GM19468 (cell line): ENCODE measurements around the gene KIT.
"Not testable (repeated sequence)": the region's sequence is repeated elsewhere in the genome, so short reads cannot be mapped to it uniquely, and the experiment has no call there.

Source experiments
- ATAC-seq: cut with Tn5 transposase; IDR thresholded peaks from one replicate; pipeline ENCODE4 v1.9.1; 2021; ENCODE audit warnings: mild to moderate bottlenecking, moderate library complexity, moderate number of reproducible peaks; ENCODE audit not compliant: unreplicated experiment; ENCODE audit errors: extremely low read depth

KIT gene

DNA sequence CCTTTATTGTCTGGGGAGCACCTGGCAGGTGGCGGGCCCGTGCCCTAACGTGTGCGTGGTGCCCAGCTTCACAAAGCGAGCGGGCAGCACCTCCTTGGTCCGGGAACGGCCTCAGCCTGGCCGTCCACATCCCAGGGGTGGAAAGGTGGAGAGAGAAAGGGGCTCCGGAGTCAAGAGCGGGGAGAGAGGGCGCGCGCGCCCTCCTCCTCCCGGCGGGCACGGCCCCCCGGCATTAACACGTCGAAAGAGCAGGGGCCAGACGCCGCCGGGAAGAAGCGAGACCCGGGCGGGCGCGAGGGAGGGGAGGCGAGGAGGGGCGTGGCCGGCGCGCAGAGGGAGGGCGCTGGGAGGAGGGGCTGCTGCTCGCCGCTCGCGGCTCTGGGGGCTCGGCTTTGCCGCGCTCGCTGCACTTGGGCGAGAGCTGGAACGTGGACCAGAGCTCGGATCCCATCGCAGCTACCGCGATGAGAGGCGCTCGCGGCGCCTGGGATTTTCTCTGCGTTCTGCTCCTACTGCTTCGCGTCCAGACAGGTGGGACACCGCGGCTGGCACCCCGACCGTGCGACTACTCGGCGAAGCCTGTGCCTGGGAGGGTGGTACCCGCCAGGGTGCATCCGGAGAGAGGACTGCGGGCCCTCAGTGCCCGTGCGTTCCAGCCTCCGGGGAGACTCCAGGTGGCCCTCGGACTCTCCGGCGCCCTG lies at the start of gene KIT:
Gene KIT (plus strand): TSS at position 407 of the 701 bp plus-strand sequence. CDS start 58 bp downstream, at position 465.
- no peak for ATAC-seq

DNA sequence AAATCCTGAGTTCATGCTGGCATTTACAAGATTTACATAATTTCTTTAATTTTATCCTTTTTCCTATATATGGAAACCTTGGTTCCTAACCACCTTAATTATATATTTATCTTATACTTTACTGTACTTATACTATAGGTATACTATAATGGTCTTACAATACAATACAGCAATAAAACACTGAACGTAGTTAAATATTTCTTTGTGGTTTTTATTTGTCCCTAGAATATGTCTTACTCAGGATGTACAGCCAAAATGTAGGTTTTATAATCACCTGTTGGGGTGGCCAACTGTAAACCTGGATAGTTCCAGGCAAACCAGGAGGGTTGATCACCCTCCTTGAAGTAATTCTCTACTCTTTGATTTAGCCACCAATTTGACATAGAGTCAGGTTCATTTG lies 48.4 kb upstream of the KIT start:
- ATAC-seq = no peak

DNA sequence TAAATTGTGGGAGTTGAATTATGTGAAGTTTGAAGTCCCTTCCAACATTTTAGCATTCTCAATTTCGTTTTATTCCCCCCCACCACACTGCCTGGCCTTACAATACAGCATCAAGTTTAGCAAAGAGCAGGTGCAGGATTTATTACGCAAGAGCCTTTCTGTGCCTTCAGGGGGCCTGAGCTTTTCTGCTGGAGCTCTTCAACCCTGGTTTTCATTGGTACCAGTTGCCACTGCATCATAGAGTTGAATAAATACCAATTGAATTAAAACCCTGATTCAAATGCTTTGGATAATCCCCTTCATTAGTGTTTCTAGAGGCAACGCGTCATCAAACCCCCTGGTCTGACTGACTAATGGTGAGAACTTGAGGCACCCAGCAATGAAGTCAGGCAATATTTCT lies 43.6 kb upstream of the KIT start:
- no peak for ATAC-seq

DNA sequence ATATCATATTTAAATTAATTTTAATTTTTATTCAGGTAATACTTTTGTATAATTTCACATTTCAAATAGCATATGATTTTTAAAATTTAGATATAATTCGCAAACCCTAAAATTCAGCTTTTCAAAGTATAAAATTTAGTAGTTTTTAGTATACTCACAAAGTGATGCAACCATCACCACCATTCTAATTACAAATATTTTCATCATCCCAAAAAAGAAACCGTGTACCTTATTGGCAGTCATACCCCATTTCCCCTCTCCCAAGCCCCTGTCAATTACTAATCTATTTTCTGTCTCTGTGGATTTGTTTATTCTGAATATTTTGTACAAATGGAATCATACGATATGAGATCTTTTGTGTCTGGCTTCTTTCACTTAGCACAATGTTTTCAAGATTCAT lies 37.0 kb upstream of the KIT start:
- ATAC-seq = no peak

DNA sequence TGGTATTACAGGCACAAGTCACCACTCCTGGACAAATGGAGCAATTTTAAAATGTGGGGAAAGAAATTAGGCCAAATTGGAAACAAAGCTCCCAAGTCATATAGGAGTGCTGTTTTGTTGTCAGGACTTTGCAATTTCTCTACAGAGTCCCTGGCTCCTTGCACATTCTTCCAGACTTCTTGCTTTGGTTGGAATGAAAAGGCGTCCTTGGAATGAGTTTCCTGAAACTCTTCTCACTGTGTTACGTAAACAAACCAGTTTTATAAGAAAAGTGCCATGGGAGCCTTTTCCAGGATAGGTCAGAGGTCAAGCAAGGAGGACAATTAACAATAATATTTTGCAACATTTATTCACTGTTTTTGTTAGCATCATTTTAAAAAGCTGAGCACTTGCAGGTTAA lies 32.4 kb upstream of the KIT start:
- no peak for ATAC-seq

DNA sequence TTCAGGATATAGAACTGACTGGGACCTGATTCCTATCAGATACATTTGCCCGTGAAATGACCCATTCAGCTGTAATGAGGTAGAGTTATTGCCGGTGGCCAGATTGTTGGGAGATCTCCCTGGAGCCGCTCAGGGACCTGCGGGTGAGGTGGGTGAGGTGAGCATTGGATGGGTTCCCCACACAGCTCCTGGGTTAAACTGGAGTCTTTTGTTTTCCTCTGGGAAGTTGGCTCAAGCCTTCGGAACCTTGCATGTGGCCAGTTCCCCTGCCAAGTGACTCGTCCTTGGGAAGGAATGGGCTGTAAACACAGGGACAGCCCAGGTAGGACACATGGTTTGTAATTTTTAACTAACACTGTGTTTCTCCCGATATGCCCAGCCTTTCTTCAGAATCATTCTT lies 31.6 kb upstream of the KIT start:
- ATAC-seq = no peak

DNA sequence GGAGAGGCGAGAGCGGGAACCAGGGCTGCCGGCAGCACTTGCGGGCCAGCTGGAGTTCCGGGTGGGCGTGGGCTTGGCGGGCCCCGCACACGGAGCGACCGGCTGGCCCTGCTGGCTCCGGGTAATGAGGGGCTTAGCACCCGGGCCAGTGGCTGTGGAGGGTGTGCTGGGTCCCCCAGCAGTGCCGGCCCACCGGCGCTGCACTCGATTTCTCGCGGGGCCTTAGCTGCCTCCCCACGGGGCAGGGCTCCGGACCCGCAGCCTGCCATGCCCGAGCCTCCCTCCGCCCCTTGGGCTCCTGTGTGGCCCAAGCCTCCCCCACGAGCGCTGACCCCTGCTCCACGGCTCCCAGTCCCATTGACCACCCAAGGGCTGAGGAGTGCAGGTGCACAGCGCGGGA lies 25.2 kb upstream of the KIT start:
- ATAC-seq = no peak

DNA sequence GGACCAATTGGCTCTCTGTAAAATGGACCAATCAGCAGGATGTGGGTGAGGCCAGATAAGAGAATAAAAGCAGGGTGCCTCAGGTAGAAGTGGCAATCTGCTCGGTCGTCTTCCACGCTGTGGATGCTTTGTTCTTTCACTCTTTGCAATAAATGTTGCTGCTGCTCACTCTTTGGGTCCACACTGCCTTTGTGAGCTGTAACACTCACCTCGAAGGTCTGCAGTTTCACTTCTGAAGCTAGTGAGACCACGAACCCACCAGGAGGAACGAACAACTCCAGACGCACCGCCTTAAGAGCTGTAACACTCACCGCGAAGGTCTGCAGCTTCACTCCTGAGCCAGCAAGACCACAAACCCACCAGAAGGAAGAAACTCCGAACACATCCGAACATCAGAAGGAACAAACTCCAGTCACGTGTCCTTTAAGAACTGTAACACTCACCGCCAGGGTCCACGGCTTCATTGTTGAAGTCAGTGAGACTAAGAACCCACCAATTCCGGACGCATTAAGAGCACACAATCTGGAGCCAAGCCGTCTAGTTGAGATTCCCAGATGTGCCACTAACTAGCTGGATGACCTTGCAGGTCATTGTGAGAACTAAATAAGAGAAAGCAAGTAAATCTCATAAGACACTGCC lies 24.5 kb upstream of the KIT start:
- not testable (repeated sequence) for ATAC-seq

DNA sequence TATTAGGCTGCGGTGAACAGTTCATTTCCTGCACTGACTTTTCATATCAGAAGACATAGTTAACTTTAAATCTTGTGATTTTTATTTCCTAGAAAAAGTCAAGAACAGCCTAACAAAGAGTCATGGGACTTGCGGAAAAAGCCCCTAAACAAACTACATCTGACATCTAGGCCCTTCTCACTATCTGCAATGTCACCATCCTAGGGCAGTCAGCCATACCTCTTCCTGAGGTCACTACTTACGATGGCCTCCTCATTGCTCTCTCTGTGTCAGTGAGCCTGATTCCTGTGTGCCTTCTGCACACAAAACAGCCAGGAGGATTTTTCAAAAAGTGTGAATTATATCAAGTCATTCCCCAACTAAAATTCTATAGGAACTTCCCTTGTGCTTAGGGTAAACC lies 22.4 kb upstream of the KIT start:
- no peak for ATAC-seq

DNA sequence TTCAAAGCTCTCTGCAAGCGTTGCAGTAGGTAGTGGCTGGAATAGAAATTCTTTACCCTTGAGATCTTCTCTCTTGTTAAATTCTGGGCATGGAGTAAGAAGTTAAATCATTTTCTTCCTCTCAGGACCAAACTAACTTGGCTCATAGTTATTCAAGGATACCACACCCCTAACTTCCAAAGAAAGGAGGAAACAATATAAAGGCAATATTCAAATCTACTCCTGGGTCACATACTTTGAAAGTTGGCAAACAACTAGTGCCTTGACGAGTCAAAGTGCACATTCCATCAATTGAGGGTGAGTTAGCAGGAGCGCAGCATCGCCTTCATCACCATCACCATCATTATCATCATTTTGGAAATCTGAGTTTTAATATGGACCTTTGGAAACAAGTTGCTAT lies 20.4 kb upstream of the KIT start:
- no peak for ATAC-seq

DNA sequence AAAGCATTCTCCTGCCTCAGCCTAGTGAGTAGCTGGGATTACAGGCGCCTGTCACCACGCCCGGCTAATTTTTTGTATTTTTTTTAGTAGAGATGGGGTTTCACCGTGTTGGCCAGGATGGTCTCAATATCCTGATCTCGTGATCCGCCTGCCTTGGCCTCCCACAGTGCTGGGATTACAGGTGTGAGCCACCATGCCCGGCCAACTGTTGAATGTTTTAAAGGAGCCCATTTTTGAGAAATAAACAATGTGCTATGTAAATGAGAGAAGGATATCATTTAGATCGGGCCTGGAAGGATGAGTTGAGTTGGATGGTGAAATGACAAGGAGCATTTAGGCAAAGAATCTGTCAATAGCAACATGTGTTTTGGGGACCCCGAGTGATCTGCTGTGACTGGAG lies 16.7 kb upstream of the KIT start:
- not testable (repeated sequence) for ATAC-seq

DNA sequence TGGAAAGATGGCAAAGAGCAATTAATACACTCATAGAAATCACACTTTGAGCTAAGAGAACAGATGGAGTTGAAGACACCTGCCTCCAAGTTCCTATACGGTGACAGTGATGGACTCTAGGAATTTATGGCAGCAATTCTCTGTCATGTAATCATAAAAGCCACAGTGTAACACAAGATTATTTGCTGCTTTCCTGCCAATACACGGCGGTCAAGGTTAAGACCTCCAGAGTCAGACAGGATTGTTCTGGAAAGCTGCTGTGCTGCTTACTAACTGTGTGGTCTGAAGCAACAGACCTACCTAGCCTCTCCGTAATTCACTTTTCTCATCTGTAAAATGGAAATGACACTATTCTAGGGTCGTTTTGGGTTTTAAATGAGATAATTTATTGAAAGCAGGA lies 14.6 kb upstream of the KIT start:
- ATAC-seq = no peak

DNA sequence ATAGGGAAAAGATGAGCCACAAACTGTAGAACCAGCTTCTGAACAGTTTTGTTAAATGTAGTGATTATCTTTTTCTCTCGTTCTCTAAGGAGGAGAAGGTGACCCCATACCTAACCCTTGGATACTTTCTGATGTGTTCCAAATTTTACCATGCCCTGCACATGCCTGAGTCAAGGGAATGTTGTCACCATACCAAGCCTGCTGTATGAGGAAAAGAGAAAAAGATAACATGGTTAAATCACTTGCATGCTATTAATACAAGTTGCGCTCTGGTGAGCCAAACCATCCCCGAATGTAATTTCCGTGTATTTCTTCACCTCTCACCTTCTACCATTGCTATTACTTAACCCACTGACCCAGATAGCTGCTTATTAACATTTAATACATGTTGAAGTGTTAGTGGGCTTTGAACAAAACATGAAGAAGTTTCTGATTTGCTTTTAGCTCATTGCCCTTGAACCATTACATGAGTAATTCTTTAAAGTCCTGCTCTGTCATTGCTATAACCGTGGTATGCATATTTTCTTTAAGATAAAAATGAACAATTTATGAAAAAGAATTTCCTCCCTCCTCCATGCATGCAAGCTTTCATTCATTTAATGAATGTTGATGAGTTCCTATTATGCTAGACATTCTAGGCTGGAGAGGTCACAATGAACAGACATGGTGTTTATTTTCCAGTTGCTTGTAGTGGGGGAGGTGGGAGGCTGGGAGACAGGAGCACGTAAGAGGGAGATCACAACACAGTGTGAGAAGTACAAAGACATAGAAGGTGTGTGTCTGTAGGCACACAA lies 13.6 kb upstream of the KIT start:
- ATAC-seq = no peak

DNA sequence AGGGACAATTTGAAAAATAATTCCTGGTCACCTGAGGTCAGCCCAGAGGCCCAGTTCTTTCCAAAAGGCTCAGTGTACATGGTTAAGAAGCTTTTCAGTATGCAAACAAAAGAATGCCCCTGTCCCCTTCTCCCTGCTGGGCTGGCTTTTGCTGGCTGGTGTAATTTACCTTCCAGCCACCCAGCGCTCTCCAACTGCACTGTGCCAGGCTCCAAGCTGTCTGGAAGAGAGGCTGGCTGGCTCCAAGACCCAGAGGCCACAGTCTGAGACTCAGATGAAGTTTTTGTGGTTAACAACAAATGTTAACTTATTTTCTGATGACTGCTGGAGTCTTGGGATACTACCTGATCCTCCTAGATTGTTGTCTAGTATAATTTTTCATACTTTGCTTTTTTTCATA lies 11.9 kb upstream of the KIT start:
- no peak for ATAC-seq

DNA sequence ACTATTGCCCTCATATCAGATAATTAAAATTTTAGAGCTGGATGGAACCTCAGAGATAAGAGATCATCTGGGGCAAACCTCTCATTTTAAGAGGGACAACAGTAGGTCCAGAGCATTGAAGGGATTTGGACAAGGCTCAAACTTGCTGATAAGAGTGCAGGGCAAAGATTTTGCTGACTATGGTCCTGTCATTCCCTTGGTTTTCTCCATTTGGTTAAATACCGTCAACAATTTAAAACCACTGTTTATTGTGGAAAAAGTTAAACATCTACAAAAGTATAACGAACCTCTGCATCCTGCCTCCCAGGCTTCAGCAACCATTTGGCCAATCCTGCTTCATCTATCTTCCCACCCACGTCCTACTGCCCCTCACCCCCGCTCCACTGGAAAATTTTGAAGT lies 10.7 kb upstream of the KIT start:
- no peak for ATAC-seq

DNA sequence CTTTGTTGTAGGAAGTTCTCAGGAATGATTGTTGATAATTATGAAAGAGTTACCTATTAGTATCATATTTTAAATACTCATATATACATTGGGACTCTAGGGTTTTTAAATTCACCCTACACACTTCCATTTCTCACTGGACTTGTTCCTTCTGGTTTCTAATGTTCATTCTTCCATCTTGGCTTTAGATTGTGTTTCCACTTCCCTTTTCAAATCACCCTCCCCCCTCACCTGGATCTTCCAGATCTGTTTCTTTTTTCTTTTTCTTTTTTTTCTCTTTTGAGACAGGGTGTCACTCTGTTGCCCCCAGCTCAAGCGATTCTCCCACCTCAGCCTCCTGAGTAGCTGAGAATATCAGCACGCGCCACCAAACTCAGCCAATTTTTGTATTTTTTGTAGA lies 6.7 kb upstream of the KIT start:
- ATAC-seq = no peak

DNA sequence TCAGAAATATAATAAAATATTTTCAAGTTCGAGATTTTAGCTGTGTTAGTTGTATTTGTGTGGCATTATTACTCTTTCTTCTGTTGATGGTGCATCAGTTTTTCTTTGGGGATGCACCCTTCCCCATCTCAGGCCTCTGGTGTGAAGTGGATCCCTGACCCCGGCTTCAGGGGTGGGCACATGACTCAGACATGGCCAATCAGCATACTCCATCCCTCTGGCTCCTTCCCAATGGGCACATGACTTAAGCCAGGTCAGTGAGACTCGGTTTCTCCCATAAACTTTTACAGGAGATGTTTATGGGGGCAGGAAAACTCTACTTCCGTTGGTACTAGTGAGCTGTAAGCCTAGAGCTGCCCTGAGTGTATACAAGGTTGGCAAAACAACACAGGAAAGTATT lies 3.0 kb upstream of the KIT start:
- ATAC-seq = no peak

DNA sequence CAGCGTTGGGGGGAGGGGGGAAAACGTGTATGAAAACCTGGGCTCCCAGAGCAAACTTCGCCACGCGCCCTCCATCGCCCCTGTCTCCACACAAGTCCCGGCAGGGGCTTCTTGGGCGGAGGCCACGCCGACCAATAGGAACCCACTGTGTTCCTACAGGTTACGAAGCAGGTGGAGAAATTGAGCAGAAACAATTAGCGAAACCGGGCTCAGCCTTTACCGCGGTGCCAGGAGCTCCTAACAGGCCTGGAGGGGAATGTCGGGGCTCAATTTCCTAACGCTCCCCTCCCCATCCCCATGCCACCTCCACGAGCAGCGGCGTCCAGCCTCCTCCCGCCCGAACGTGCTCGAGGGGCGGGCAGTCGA lies 589 bp upstream of the KIT start:
- ATAC-seq = no peak

DNA sequence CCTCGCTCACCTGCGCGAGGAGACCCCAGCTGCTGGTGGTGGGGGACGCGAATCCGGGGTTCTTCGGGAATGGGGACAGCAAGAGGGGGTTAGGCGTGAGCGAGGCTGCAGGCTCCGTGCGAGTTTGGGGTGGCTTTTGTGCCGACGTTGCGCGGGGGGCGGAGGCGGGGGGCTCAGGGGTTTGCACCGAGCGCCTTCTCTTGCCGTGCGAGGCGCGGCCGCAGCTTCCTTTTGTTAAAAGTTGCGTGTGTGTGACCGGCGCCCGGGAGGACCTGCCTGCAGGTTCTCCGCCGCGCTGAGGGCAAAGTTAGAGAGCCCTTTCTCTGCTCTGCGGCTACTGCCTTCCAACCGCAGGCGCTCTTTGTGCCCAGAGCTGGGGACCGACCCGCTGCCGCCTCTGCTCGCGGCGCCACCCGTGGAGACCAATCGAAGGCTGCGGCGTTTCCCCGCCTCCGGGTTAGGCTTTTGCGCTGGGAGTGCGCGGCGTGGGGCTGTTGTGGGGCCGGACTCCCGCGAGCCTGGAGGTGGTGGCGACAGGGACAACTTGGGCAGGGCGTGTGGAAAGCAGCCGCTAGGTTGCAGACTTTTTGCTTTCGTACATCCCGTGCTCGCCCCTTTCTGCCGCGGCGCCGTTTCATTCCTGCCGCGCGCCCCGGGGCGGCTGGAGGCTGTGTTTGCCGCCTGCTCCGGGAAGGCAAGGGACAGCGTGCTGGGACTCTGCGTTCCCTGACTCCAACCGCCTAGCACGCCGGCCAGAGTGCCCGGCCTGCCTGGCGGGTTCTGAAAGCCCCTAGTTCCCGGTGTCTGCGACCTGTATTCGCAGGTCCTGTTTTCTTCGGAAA lies 716 bp downstream of the KIT start:
- ATAC-seq = peak; percentile 13

DNA sequence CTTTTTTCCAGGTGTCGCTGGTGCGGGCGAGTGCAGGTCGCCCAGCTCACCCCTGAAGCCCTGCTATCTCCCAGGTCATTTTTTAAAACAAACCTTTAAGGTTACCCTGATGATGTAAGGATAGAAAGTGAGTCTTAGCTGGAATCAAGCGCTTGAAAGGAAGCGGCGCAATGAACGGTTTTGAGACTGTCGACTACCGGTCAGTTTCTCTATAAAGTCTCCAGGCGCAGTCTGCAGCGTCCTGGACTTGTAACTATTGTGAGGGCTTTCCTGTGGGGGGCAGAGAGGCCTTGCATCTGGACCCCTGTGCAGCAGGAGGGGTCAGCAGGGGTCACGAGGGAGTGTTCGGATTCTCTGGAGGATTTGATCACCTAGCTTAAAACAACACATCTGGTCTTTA lies 1.6 kb downstream of the KIT start:
- ATAC-seq = no peak
